ENCODE data around the gene TECPR2.

TECPR2 gene

DNA sequence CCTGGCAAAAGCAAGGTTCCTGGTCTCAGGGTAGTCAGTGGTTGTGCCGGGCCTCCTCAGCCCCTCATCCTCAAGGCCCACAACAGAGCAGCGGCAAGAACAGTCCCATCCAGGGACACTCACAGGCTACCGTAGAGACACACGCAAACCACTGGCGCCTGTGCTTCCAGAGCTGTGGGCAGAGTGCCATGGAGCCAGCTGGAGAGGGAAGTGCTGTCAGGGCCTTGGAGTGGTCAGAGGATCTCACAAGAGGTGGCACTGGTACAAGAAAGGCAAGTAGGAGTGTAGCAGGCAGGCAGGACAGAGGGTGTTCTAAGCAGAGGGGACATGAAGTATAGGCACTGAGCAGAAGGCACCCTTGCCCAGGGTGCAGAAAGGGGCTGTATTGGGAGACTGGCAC is 112.2 kb downstream of the TECPR2 start:
- DNase-seq = no peak

DNA sequence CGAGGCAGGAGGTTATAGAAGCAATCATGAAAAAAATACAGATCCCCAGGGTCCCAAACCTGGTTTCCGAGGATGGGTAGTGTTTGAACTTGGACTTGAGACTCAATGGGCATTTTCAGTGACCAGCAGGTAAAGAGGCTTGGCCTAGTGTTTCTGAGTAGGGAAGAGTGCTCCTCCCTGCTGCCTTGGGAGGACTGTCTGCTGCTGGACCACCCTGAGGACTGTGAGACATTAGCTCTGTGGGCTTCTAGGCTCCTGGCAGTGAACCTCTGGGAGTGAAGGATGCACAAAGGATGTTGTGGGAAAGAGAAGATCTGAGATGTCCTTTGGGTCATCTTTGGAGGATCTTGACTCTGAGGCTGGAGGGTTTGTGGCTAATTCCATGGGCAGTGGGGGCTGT is 116.4 kb downstream of the TECPR2 start:
- no peak for DNase-seq

DNA sequence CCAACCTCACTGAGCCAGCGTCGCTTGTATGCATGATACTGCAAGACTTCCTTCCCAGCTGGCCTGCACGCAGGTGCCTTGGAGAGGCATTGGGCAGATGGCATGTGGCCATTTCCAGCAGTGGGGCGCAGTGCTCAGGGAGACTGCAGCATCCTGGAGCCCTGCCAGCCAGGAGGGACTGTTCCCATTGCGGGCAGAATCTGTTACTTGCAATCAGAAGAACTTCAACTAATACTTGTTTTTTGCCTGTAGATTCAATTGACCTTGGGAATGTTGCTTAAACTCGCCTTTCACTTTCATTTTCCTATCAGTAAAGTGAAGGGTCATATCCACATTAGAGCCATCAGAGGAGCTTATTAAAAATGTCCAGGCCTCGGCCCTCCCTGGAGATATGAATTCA is 117.0 kb downstream of the TECPR2 start:
- DNase-seq = no peak

DNA sequence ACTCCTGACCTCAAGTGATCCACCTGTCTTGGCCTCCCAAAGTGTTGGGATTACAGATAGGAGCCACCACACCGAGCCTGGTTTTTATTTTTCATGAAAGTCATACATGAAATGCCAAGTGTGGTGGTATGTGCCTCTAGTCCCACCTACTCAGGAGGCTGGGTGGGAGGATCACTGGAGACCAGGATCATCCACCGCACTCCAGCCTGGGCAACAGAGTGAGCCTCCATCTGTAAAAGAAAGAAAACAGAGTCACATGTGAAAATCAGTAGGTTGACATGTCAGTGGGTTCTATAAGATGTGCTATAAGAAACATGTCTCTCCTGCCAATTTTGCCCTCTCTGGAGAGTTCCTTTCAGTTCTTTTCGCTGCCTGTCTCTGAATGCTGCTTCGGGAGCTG is 118.6 kb downstream of the TECPR2 start:
- no peak for DNase-seq

DNA sequence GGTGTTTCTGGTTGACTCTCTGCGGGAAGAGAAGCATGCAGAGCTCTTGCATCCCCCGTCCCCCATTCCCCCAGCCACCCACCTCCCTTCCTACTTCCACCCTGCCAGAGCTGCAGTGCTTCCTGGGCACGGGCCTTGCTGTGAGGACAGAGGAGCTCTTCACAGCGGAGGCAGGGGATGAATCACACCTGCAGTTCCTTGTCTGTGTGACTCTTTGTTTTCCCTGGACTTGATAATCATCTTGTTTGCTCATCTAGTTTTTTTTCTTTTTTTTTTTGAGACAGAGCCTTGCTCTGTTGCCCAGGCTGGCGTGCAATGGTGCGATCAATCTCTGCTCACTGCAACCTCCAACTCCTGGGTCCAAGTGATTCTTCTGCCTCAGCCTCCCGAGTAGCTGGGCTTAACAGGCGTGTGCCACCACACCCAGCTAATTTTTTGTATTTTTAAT is 119.1 kb downstream of the TECPR2 start:
- DNase-seq = no peak

DNA sequence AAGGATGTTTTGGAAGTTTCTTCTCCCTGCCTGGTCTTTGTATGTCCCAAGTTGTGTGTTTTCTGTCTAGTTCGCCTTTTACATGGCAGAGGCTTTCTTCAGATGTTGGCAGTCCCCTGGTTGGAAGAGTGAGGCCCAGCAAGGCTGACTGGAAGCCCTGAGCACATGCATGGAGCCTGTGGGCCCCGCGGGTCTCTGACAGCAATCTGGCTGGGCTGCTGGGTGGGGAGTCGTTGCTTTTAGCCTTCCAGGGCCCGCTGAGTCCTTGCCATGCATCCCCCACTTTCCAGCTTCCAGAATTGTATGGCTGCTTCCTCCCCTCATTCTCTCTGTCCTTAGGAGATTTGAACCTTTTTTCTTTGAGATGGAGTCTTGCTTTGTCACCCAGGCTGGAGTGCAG is 121.6 kb downstream of the TECPR2 start:
- no peak for DNase-seq

DNA sequence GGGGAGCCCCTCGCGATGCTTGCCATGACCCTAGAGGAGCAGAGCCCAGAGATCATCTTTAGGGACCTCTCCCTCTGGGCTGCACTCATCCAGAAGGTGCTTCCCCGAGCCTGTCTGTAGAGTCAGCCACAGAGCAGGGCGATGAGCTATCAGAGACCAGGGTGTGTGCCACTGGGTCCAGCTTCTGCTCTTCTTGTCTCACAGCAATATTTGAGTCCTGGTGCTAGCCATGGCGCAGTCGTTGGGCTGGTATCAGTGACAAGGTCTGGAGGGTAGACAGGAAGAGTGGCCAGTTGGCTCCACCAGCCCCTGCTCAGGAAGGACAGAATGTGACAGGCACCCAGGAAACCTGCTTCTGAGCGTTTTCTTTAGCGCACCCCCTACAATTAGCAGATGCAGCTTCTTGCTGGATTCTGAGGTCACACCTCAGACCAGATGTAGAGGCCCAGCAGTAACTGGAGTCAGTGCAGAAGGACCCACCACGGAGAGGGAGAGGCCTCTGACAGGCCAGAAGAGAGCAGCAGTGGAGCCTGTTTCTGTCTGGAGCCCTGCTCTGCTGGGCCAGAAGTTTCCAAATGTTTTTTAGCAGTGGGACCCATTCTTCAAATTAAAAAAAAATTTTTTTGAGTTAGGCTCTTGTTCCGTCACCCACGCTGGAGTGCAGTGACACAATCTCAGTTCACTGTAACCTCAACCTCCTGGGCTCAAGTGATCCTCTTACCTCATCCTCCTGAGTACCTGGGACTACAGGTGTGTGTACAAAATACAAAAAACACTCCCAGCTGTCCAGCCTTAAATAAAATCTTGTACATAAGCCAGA is 123.2 kb downstream of the TECPR2 start:
- DNase-seq = no peak

DNA sequence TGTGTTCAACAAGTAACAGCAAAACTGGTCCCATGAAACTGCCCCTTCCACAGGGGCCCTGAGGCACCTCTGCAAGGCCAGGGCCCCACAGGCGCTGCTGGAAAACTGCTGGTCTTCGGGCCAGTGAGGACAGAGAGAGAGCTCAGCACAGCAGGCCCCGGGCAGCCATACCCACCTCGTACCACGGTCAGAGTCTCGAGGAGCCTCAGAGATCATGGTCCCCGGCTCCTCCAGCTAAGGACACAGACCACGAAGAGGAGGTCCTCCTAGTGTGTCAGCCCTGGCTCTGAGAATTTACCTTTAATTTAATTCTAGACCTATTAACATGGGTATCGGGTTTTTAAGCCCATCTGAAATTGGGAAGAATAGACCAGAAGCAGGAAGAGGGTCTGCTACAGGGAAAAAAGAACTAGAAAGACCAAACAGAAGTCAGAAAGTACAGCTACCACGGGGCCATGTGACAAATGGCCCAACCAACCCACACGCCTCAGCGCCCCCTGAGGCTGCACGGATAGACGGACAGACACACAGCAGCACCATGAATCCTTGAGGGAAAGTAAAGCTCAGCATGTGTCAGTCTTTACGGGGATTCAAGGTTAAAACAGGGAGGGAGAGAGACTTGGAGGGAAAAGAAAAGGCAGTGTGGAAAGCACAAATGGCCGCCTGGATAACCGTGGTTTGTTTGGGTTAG is 123.9 kb downstream of the TECPR2 start:
- DNase-seq = no peak

DNA sequence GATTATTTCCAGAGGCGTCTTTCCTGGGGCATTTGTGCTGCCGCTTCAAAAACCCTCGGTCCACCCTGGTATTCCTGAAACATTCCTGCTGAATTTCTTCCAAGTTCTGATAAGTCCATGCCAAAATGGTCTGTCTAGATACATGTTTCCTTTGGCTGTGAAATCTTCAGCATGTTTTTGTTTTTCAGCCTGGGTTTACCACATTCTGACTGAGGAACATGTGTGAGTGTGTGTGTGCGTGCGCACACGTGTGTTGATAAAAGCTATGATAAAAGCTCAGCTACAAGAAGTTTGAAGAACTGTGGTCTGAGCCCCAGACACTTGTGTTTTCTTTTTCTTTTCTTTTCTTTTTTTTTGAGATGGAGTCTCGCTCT is 124.5 kb downstream of the TECPR2 start:
- DNase-seq = no peak

DNA sequence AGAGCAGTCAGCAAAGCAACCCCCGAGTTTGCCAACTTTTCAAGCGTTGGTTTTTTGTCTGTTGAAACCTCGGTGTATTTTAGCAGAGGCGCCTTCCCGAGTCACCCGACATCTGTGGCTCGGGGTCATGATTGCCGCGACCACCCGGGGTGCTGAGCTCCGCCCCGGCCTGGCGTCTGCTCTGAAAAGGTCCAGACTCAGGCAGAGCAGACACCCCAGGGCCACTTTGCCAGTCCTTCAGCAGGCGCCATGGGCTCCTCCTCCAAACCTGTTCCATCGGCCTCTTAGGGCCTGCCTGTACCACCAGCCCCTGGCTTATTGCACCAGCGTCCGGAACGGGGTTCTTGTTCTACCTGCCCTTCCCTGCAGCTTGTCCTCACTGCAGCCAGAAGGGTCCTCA is 127.7 kb downstream of the TECPR2 start:
- no peak for DNase-seq

DNA sequence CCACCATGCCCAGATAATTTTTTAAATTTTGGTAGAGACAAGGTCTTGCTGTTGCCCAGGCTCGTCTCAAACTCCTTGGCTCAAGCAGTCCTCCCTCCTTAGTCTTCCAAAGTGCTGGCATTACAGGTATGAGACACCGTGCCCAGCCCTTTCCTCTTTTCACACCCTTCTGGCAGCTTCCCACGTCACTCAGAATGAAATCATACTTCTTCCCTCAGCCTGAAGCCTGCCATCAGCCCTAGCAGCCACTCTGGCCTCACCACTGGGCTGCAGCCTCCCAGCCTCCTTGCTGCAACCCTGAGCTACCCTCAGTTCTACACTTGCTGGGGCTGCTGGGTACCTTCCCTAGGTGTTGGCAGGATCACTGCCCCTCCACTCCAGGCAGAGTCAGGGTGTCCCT is 128.6 kb downstream of the TECPR2 start:
- DNase-seq = no peak

DNA sequence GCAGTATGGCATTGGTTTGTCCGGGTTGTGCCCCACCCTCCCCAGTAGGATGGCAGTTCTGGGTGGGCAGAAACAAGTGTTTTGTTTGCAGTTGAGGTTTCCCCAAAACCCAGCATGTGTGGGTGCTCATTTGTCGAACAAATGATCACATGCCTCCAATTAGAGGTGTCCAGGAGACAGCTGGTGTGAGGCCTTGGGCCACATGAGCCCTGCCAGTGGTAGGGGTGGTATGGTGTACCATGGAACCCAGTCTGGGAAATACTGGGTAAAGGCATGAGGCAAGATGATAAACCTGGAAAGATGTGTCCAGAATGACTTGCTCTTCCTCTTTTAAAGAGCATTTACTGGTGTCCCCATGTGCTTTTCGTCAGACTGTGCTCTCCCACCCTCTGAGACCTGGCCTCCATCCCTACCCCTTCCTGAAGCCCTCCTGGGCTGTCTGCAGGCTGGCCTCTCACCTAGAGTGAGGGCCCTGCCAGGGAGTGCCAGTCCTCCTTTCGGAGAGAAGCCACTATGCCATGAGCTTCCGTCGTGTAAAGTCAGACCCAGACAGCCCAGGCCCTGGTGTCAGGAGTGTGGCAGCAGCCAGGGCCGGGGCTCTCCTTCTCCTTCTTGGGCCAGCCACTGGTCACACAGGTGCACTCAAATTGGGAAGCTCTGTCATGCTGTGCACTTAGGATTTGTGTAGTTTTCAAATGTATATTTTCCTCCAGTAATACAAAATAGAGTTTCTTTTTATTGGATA is 129.2 kb downstream of the TECPR2 start:
- no peak for DNase-seq

DNA sequence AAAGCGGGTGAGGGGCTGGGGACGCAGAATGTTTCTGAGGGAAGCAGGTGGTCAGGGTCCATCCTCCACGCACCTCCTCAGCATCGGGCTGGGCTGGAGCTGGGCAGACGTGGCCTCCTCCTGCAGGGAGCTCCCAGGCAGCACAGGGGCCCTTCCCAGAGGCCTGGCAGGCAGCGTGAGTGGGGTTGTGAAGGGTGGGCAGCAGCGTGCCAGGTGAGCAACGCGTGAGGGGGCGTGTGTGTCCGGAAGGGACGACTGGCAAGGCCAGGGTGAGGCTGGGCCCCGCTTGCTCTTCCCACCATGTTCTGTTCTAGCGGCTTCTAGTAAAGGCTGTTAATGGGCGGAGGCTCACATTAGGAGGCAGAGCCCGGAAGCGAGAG is 129.8 kb downstream of the TECPR2 start:
- no peak for DNase-seq

DNA sequence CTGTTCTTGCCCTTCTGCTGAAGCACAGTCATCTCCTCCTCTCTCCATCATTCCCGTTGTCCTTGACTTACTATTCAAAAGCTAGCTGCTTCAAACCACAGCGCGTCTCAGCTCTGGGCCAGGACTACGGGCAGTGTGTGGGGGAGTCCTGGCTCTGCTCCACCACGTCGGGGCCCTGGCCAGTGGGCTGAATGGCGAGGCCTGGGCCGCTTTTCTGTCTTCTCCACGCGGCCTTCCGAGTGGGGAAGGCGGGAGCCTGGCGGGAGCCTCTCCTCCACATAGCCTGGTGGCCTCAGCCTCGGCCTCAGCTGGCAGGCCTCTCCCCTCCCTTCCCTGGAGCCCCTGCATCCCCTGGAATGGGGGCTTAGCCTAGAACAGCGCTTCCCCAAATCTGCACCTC is 130.4 kb downstream of the TECPR2 start:
- DNase-seq = no peak

DNA sequence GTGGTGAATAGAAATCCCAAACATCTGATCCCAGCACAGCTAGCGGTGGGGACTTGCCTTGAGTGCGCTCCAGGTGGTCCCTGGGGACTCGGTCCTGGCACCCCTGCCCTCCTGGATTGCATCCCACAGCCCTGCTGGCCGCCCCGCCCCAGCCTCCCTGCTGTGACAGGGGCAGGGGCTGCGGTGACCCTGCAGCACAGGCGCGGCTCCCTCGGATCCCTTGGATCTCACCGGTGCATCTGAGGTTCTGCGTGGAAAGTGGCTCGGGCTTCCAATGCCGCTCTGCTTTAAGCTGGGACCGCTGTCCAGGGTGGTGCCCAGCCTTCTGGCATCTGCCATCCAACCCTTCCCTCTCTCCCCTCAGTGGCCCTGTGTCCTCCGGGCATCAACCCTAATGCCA is 130.8 kb downstream of the TECPR2 start:
- no peak for DNase-seq

DNA sequence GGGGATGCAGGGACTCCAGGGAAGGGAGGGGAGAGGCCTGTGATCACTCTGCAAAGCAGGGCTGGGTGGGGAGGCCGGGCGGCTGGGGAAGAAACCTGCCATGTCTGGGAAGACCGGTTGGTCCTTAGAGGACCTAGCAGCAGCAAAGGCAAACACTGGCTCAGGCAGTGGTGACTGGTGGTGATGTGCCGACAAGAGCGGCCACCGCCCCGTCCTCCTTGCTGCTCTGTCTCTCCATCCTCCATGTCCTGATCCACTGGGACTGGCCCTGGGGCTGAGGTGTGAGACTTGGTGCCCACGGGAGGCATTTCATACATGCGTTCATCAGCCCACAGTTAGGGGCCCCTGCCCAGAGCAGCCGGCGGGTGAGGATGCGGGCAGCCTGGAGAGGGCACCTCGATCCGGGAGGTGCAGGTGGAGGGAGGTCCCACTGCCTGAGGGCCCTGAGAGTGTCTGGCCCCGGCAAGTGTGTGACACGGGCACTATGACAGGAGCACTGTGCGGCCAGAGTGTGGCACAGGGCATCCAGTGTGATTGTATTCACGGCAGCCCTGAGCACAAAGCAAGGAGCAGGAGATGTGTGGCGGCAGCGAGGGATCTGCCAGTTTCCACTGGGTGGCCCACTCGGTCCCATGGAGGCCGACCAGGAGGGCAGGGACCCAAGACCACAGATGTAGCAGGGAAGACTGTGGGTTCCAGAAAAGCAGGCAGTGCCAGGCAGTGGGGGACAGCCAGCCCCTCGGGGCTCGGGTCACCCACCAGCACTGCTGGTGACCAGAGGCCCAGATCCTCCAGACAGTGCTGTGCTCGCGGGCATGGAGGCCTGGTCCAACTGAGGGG is 133.0 kb downstream of the TECPR2 start:
- DNase-seq = no peak

DNA sequence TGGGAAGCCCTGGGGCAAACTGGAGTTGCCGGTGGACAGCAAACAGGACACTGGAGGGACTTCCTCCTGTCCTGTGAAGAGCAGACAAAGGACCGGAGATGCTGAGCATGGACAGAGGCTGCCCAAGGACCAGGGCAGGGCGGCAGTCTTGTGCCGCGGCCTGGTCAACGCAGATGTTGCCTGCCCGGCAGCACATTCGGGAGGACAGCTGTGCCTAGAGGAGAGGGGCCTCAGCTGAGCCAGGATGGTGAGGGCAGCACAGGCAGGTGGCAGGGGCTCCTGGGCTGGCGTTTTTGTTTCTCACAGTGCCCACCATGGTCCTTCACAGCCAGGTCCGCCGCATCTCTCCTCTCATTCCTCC is 133.6 kb downstream of the TECPR2 start:
- DNase-seq = no peak

DNA sequence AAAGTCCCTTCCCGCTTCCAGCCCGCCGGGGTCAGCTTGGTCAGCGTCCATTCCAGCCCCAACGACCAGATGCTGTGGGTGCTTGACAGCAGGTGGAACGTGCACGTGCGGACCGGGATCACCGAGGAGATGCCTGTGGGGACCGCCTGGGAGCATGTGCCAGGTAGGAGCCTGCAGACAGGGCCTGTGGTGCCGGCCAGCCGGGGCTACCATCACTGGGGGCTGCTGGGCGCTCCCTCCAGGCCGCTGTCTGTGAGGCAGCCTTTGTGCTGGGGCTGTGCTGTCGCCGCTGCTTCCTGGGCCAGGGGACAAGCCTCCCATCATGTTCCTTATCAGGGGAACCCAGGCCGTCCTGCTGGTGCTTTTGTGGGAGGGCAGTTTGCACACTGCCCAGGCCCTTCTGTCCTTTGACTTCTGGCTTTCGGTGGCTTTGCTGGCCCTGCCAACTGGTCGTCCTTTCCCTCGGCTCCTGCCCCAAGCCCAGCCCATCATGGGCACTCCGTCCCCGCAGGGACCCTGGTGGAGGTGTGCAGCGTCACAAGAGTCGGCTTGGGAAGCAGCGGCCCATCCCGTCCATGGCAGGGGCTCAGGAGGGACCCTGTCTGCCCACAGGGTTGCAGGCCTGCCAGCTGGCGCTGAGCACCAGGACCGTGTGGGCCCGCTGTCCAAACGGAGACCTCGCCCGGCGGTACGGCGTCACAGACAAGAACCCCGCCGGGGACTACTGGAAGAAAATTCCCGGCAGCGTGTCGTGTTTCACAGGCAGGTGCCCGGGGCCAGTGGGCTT is 134.4 kb downstream of the TECPR2 start:
- no peak for DNase-seq

DNA sequence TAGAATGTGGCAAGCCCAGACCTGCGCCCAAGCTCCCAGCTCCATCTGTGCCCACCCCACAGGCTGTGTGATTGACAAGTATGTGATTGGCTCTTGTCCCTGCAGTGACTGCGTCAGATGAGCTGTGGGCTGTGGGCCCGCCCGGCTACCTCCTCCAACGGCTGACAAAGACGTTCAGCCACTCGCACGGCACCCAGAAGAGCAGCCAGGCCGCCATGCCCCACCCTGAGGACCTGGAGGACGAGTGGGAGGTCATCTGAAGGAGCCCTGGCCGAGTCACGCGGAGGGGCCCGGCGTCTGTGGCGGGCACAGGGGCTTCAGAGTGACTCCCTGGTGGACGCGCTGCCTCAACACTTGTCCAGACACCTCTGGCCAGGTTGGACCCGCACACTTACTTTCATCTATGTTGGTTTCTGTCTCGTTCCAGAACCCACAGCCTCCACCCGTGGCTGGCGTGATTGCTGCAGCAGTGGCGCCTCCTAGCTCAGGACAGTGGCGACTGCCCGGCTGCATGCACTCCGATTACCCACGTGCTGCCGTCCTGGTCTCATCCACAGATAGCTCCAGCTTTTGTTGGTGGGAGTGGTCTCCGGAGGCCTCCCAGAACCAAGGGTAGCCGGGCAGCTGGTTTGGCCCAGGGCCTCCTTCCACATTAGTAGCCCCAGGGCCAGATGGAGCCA is 135.4 kb downstream of the TECPR2 start:
- no peak for DNase-seq

DNA sequence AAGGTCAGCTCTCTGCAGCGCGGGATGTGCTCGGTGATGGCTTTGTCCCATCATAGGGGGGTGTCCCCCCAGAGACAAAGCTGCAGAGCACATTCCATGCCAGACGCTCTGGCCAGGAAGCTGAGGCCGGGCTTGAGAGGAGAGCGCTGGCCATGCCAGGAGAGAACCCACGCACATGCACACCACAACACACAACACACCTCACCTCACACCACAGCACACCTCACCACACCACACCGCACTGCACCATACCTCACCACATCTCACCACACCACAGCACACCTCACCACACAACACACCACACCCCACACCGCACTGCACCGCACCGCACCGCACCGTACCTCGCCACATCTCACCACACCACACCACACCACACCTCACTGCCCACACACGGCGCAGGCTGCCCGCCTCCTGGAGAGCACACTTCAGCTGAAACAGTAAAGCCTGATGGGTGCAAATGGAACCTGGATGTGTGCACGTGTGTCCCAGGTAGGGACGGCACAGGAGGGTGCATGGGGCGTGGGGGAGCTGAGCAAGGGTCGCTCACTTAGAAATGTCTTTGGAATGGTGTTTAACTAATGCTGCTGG is 136.0 kb downstream of the TECPR2 start:
- DNase-seq = no peak
